H4 (cell line): ENCODE data around the gene BRINP2. TPM values are rescaled to one million over a fixed set of nuclear protein-coding genes. Genes with fewer than 3 reads are reported as not detected.

ENCODE experiments used
- DNase-seq: peaks from one replicate; pipeline ENCODE4 v3.0.0-alpha.2; 2015; ENCODE audit warnings: low spot score
- total RNA-seq: library from RNA; depleted of rRNA; stranded (reverse); fragments of >200 nt; shearing (Covaris generic); gene quantifications from 2 replicates; pipeline ENCODE4 v1.2.3, GENCODE V29; 2014

The BRINP2 gene
- total RNA-seq, 1 experiment from 2014 or later = 0.21 TPM

- peak; percentile 60 for DNase-seq
These were observed 104.0 kb downstream of the BRINP2 start for GRCh38 chr1:177274687-177275211.

- no peak for DNase-seq
These were observed 105.0 kb downstream of the BRINP2 start for GRCh38 chr1:177275736-177276135.

- DNase-seq = no peak
These were observed 108.0 kb downstream of the BRINP2 start for GRCh38 chr1:177278626-177279390.

- no peak for DNase-seq
These were observed 111.1 kb downstream of the BRINP2 start for GRCh38 chr1:177281901-177282300.

GRCh38 chr1:177282976-177283375 is 112.2 kb downstream of the BRINP2 start:
- no peak for DNase-seq

GRCh38 chr1:177283380-177283779 is 112.6 kb downstream of the BRINP2 start:
- DNase-seq = no peak

- no peak for DNase-seq
These were observed 115.6 kb downstream of the BRINP2 start for GRCh38 chr1:177286396-177286795.

GRCh38 chr1:177287270-177287669 is 116.5 kb downstream of the BRINP2 start:
- DNase-seq = no peak

- no peak for DNase-seq
These were observed 117.2 kb downstream of the BRINP2 start for GRCh38 chr1:177287994-177288393.

GRCh38 chr1:177289532-177289931 is 118.8 kb downstream of the BRINP2 start:
- no peak for DNase-seq

- no peak for DNase-seq
These were observed 129.7 kb downstream of the BRINP2 start for GRCh38 chr1:177300431-177300830.

- no peak for DNase-seq
These were observed 130.8 kb downstream of the BRINP2 start for GRCh38 chr1:177301425-177302124.

GRCh38 chr1:177302357-177303044 is 131.7 kb downstream of the BRINP2 start:
- DNase-seq = no peak

- DNase-seq = no peak
These were observed 134.6 kb downstream of the BRINP2 start for GRCh38 chr1:177305040-177306018.

GRCh38 chr1:177306019-177306415 is 135.3 kb downstream of the BRINP2 start:
- no peak for DNase-seq

GRCh38 chr1:177306981-177307380 is 136.2 kb downstream of the BRINP2 start:
- no peak for DNase-seq

GRCh38 chr1:177307771-177308170 is 137.0 kb downstream of the BRINP2 start:
- no peak for DNase-seq

GRCh38 chr1:177309880-177310279 is 139.1 kb downstream of the BRINP2 start:
- DNase-seq = no peak

GRCh38 chr1:177310326-177310725 is 139.6 kb downstream of the BRINP2 start:
- DNase-seq = no peak

- no peak for DNase-seq
These were observed 140.4 kb downstream of the BRINP2 start for GRCh38 chr1:177311111-177311510.

GRCh38 chr1:177311586-177311985 is 140.8 kb downstream of the BRINP2 start:
- DNase-seq = no peak
